ENCODE data around the gene TRIM44.

DNA sequence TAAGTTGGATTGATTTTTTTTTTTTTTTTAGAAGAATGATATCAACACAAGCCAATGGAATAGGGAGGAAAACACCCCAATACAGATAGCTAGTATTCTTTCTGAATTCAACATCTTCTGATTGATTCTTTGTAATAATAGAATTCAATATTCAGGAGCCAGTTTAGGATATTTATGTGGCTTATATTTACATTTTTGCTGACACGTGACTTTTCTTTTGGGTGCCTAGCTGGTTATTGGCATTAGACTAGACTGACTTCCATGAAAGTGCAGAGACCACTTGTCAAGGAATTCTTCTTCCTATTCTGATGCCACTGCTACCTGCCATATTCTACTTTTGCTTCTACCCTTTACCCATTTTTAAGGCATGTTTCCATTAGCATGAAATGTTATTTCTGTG, 16.4 kb downstream of the TRIM44 start:
- TF ChIP-seq, protein P1, sequence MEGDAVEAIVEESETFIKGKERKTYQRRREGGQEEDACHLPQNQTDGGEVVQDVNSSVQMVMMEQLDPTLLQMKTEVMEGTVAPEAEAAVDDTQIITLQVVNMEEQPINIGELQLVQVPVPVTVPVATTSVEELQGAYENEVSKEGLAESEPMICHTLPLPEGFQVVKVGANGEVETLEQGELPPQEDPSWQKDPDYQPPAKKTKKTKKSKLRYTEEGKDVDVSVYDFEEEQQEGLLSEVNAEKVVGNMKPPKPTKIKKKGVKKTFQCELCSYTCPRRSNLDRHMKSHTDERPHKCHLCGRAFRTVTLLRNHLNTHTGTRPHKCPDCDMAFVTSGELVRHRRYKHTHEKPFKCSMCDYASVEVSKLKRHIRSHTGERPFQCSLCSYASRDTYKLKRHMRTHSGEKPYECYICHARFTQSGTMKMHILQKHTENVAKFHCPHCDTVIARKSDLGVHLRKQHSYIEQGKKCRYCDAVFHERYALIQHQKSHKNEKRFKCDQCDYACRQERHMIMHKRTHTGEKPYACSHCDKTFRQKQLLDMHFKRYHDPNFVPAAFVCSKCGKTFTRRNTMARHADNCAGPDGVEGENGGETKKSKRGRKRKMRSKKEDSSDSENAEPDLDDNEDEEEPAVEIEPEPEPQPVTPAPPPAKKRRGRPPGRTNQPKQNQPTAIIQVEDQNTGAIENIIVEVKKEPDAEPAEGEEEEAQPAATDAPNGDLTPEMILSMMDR (optimal IDR thresholded peaks at IDR 0.05 in 1 of 3, IDR thresholded peaks at IDR 0.05 in 1 of 3, conservative IDR thresholded peaks at IDR 0.05 in 1 of 3; ENCODE audit: extremely low read depth in 1 of 3, insufficient read depth in 2 of 3, low read length in 3 of 3) = no peak
- TF ChIP-seq EZH2 (IDR thresholded peaks at IDR 0.05; ENCODE audit: low read length) = no peak
